WTC11 (cell line): Measurements from ENCODE around the gene CHRM1. TPM values are rescaled to one million over a fixed set of nuclear protein-coding genes. Genes with fewer than 3 reads are reported as not detected.
A peak's percentile ranks its signal among the peaks of the same experiment; 100 is the strongest.

Experiments
- ATF1 ChIP-seq: sonication (generic); formaldehyde crosslinking; IDR thresholded peaks from 2 replicates; pipeline ENCODE4 v1.8.1; 2023; ENCODE audit warnings: mild to moderate bottlenecking, moderate library complexity, missing genetic modification reagents
- CDX4 ChIP-seq: fragments of 250-450 bp; sonication (Bioruptor Pico); IDR thresholded peaks from 2 replicates; pipeline ENCODE4 v1.9.0; 2021; ENCODE audit warnings: moderate library complexity, mild to moderate bottlenecking, inconsistent platforms, borderline replicate concordance
- CREB1 ChIP-seq: sonication (generic); formaldehyde crosslinking; IDR thresholded peaks from 2 replicates; pipeline ENCODE4 v1.8.0; 2023; ENCODE audit warnings: mild to moderate bottlenecking, missing genetic modification reagents
- CREM ChIP-seq: sonication (generic); formaldehyde crosslinking; IDR thresholded peaks from 2 replicates; pipeline ENCODE4 v1.8.1; 2022; ENCODE audit warnings: mild to moderate bottlenecking, missing genetic modification reagents, moderate library complexity
- E2F1 ChIP-seq: sonication (generic); formaldehyde crosslinking; IDR thresholded peaks from 2 replicates; pipeline ENCODE4 v1.8.0; 2022; ENCODE audit warnings: mild to moderate bottlenecking, missing genetic modification reagents
- ERG ChIP-seq: fragments of 250-450 bp; sonication (Bioruptor Pico); IDR thresholded peaks from 2 replicates; pipeline ENCODE4 v1.8.0; 2021; ENCODE audit warnings: mild to moderate bottlenecking
- GABPB1 ChIP-seq: sonication (generic); formaldehyde crosslinking; IDR thresholded peaks from 2 replicates; pipeline ENCODE4 v1.8.1; 2023; ENCODE audit warnings: mild to moderate bottlenecking, missing genetic modification reagents
- MXD4 ChIP-seq: fragments of 250-450 bp; sonication (Bioruptor Pico); IDR thresholded peaks from 2 replicates; pipeline ENCODE4 v1.8.0; 2021; ENCODE audit warnings: mild to moderate bottlenecking, moderate library complexity, borderline replicate concordance
- NFATC4 ChIP-seq: fragments of 250-450 bp; sonication (Bioruptor Pico); IDR thresholded peaks from 2 replicates; pipeline ENCODE4 v1.9.0; 2021; ENCODE audit warnings: mild to moderate bottlenecking
- NFE2L1 ChIP-seq: sonication (generic); formaldehyde crosslinking; IDR thresholded peaks from 2 replicates; pipeline ENCODE4 v1.8.1; 2023; ENCODE audit warnings: missing genetic modification reagents
- NFYB ChIP-seq: sonication (generic); formaldehyde crosslinking; conservative IDR thresholded peaks from 2 replicates; pipeline ENCODE4 v1.8.0; 2022; ENCODE audit warnings: low read depth, missing genetic modification reagents
- PREB ChIP-seq: sonication (generic); formaldehyde crosslinking; IDR thresholded peaks from 2 replicates; pipeline ENCODE4 v1.8.1; 2022; ENCODE audit warnings: mild to moderate bottlenecking, missing genetic modification reagents, moderate library complexity, borderline replicate concordance
- SP1 ChIP-seq: sonication (generic); formaldehyde crosslinking; conservative IDR thresholded peaks from 2 replicates; pipeline ENCODE4 v1.8.1; 2022; ENCODE audit warnings: missing genetic modification reagents
- STAT6 ChIP-seq: sonication (generic); formaldehyde crosslinking; conservative IDR thresholded peaks from 2 replicates; pipeline ENCODE4 v1.8.1; 2023; ENCODE audit warnings: mild to moderate bottlenecking, low read depth, missing genetic modification reagents, moderate library complexity
- TEAD4 ChIP-seq: sonication (generic); formaldehyde crosslinking; IDR thresholded peaks from 2 replicates; pipeline ENCODE4 v1.8.0; 2022; ENCODE audit warnings: mild to moderate bottlenecking, missing genetic modification reagents
- ZNF219 ChIP-seq: sonication (generic); formaldehyde crosslinking; IDR thresholded peaks from 2 replicates; pipeline ENCODE4 v1.8.0; 2023; ENCODE audit warnings: missing genetic modification reagents, mild to moderate bottlenecking, borderline replicate concordance
- ZNF423 ChIP-seq: fragments of 250-450 bp; sonication (Bioruptor Pico); IDR thresholded peaks from 2 replicates; pipeline ENCODE4 v2.1.2; 2022; ENCODE audit warnings: mild to moderate bottlenecking, moderate library complexity
- ZNF425 ChIP-seq: fragments of 250-450 bp; sonication (Bioruptor Pico); conservative IDR thresholded peaks from 2 replicates; pipeline ENCODE4 v1.9.0; 2021; ENCODE audit warnings: mild to moderate bottlenecking
- total RNA-seq: library from RNA; stranded (reverse); gene quantifications from 3 replicates; pipeline ENCODE4 v1.2.3, GENCODE V29; 2021
- TF ChIP-seq, protein P1 (sequence below): sonication (generic); formaldehyde crosslinking; IDR thresholded peaks from 2 replicates; pipeline ENCODE4 v1.8.1; 2022; ENCODE audit warnings: low read depth, mild to moderate bottlenecking, moderate library complexity, missing genetic modification reagents, borderline replicate concordance
- TF ChIP-seq, protein P2 (sequence below): sonication (generic); formaldehyde crosslinking; IDR thresholded peaks from 2 replicates; pipeline ENCODE4 v1.8.1; 2022; ENCODE audit warnings: missing genetic modification reagents, borderline replicate concordance
- TF ChIP-seq, protein P3 (sequence below): sonication (generic); formaldehyde crosslinking; IDR thresholded peaks from 2 replicates; pipeline ENCODE4 v1.8.1; 2022; ENCODE audit warnings: mild to moderate bottlenecking, moderate library complexity, missing genetic modification reagents

Gene CHRM1
- total RNA-seq, 1 experiment from 2014 or later: not detected

DNA sequence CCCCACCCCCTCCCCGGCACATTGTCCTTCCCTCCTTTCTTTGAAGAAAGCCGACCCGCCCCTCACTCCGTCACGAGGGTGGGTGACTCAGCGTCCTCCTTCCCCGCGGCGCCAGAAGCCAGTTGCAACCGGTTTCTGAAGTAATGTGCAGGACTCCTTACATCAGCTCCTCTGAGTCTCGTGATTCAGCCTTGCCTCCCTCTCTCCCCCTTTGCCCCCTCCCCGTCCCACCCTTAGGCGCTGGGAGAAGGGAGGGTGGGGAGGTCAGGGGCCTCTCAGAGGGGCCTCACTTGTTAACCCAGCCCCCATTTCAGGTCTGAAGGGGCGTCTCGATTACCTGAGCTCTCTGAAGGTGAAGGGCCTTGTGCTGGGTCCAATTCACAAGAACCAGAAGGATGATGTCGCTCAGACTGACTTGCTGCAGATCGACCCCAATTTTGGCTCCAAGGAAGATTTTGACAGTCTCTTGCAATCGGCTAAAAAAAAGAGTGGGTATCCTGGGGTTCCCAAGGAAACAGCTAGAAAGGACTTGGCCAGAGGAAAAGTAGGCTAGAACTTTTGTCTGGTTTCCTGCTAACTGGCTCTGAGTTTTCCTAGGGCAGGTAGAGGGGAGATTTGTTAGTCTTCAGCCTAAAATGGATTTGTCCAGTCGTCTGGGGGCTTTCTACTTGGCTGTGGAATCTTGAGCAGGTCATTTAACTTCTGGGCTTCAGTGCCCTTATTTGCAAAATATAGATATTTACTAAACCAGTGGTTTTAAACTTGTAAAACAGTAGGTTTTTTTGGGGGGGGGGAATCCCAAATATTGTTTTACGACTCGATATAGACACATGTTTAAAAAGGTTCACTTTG lies 39.4 kb downstream of the CHRM1 start (continued):
- TF ChIP-seq ERG (CRISPR knock-in tag) (no peak), ZNF219 (CRISPR knock-in tag) (no peak), MXD4 (CRISPR knock-in tag) (no peak), TEAD4 (CRISPR knock-in tag) (no peak), NFYB (CRISPR knock-in tag) (no peak), SP1 (CRISPR knock-in tag) (no peak), E2F1 (CRISPR knock-in tag) (no peak), PREB (no peak), CDX4 (no peak), ATF1 (CRISPR knock-in tag) (no peak), ZNF423 (CRISPR knock-in tag) (peak; percentile 60; the same call in 1 of the 2 replicates), CREM (CRISPR knock-in tag) (no peak), GABPB1 (peak; percentile 98), CREB1 (CRISPR knock-in tag) (no peak), ZNF425 (no peak), STAT6 (CRISPR knock-in tag) (no peak), NFE2L1 (CRISPR knock-in tag) (no peak), NFATC4 (CRISPR knock-in tag) (peak; percentile 31; the same call in 1 of the 2 replicates)
- TF ChIP-seq, protein P1, sequence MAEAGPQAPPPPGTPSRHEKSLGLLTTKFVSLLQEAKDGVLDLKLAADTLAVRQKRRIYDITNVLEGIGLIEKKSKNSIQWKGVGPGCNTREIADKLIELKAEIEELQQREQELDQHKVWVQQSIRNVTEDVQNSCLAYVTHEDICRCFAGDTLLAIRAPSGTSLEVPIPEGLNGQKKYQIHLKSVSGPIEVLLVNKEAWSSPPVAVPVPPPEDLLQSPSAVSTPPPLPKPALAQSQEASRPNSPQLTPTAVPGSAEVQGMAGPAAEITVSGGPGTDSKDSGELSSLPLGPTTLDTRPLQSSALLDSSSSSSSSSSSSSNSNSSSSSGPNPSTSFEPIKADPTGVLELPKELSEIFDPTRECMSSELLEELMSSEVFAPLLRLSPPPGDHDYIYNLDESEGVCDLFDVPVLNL (CRISPR knock-in tag): no peak
- TF ChIP-seq, protein P2, sequence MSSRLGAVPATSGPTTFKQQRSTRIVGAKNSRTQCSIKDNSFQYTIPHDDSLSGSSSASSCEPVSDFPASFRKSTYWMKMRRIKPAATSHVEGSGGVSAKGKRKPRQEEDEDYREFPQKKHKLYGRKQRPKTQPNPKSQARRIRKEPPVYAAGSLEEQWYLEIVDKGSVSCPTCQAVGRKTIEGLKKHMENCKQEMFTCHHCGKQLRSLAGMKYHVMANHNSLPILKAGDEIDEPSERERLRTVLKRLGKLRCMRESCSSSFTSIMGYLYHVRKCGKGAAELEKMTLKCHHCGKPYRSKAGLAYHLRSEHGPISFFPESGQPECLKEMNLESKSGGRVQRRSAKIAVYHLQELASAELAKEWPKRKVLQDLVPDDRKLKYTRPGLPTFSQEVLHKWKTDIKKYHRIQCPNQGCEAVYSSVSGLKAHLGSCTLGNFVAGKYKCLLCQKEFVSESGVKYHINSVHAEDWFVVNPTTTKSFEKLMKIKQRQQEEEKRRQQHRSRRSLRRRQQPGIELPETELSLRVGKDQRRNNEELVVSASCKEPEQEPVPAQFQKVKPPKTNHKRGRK (CRISPR knock-in tag): no peak
- TF ChIP-seq, protein P3, sequence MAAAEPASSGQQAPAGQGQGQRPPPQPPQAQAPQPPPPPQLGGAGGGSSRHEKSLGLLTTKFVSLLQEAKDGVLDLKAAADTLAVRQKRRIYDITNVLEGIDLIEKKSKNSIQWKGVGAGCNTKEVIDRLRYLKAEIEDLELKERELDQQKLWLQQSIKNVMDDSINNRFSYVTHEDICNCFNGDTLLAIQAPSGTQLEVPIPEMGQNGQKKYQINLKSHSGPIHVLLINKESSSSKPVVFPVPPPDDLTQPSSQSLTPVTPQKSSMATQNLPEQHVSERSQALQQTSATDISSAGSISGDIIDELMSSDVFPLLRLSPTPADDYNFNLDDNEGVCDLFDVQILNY: 0 out of 2 replicates have a peak, but pooled peaks have one; percentile 6
- TF ChIP-seq, all 79 proteins: peak for 6
